SK-N-SH treated with all-trans-retinoic acid at 6 μM for 48 hours (cell line): ENCODE data around the gene CDH6.

Source experiments
- ATAC-seq: fragments of 200-7000 bp; cut with Tn5 transposase; 3 replicates; pipeline ENCODE4 v1.9.1; 2020; ENCODE audit warnings: mild to moderate bottlenecking, moderate library complexity
- ARNTL ChIP-seq: fragments of 450-650 bp; formaldehyde crosslinking; IDR thresholded peaks from 2 replicates; pipeline ENCODE4 v1.5.0; 2020; ENCODE audit warnings: low read depth, mild to moderate bottlenecking, moderate library complexity, borderline replicate concordance
- CREB5 ChIP-seq: fragments of 250-450 bp; sonication (Bioruptor Pico); IDR thresholded peaks from 2 replicates; pipeline ENCODE4 v1.5.1; 2020; ENCODE audit warnings: low read depth, mild to moderate bottlenecking, moderate library complexity
- CSRNP3 ChIP-seq: fragments of 250-450 bp; sonication (Bioruptor Pico); IDR thresholded peaks from 2 replicates; pipeline ENCODE4 v1.5.1; 2021; ENCODE audit warnings: mild to moderate bottlenecking, moderate library complexity
- ESRRG ChIP-seq: fragments of 250-450 bp; sonication (Bioruptor Pico); IDR thresholded peaks from 2 replicates; pipeline ENCODE4 v1.6.1; 2021; ENCODE audit warnings: mild to moderate bottlenecking
- GLIS3 ChIP-seq: fragments of 250-450 bp; sonication (Bioruptor Pico); IDR thresholded peaks from 2 replicates; pipeline ENCODE4 v1.5.0; 2020; ENCODE audit warnings: mild to moderate bottlenecking, moderate library complexity
- ISL1 ChIP-seq: fragments of 250-450 bp; sonication (Bioruptor Pico); IDR thresholded peaks from 2 replicates; pipeline ENCODE4 v2.1.2; 2022; ENCODE audit warnings: mild to moderate bottlenecking, moderate library complexity
- OSR1 ChIP-seq: fragments of 250-450 bp; sonication (Bioruptor Pico); IDR thresholded peaks from 2 replicates; pipeline ENCODE4 v1.8.0; 2022; ENCODE audit warnings: moderate library complexity, mild to moderate bottlenecking, inconsistent platforms
- PATZ1 ChIP-seq: fragments of 250-450 bp; sonication (Bioruptor Pico); IDR thresholded peaks from 2 replicates; pipeline ENCODE4 v1.8.0; 2020; ENCODE audit warnings: mild to moderate bottlenecking, moderate library complexity, borderline replicate concordance
- POU6F1 ChIP-seq: fragments of 250-450 bp; sonication (Bioruptor Pico); IDR thresholded peaks from 2 replicates; pipeline ENCODE4 v1.8.0; 2021; ENCODE audit warnings: low read depth, mild to moderate bottlenecking, moderate library complexity, borderline replicate concordance
- PPARA ChIP-seq: fragments of 250-450 bp; sonication (Bioruptor Pico); IDR thresholded peaks from 2 replicates; pipeline ENCODE4 v1.5.0; 2020; ENCODE audit warnings: mild to moderate bottlenecking, borderline replicate concordance
- RARB ChIP-seq: fragments of 250-450 bp; sonication (Bioruptor Pico); IDR thresholded peaks from 2 replicates; pipeline ENCODE4 v1.8.0; 2021; ENCODE audit warnings: mild to moderate bottlenecking, moderate library complexity
- SNAI2 ChIP-seq: fragments of 250-450 bp; sonication (Bioruptor Pico); IDR thresholded peaks from 2 replicates; pipeline ENCODE4 v1.5.0; 2020; ENCODE audit warnings: mild to moderate bottlenecking, moderate library complexity
- TCF4 ChIP-seq: fragments of 250-450 bp; sonication (Bioruptor Pico); IDR thresholded peaks from 2 replicates; pipeline ENCODE4 v1.8.0; 2021; ENCODE audit warnings: mild to moderate bottlenecking, moderate library complexity, borderline replicate concordance
- TOX ChIP-seq: fragments of 250-450 bp; sonication (Bioruptor Pico); IDR thresholded peaks from 2 replicates; pipeline ENCODE4 v1.8.0; 2021; ENCODE audit warnings: mild to moderate bottlenecking, moderate library complexity, borderline replicate concordance
- ZC3H10 ChIP-seq: fragments of 250-450 bp; sonication (Bioruptor Pico); IDR thresholded peaks from 2 replicates; pipeline ENCODE4 v1.5.1; 2021; ENCODE audit warnings: mild to moderate bottlenecking, moderate library complexity
- ZFP3 ChIP-seq: fragments of 250-450 bp; sonication (Bioruptor Pico); IDR thresholded peaks from 2 replicates; pipeline ENCODE4 v1.5.0; 2020; ENCODE audit warnings: mild to moderate bottlenecking, moderate library complexity
- ZFP30 ChIP-seq: fragments of 450-650 bp; formaldehyde crosslinking; IDR thresholded peaks from 2 replicates; pipeline ENCODE4 v1.5.0; 2022; ENCODE audit warnings: mild to moderate bottlenecking, moderate library complexity
- ZNF565 ChIP-seq: fragments of 450-650 bp; formaldehyde crosslinking; conservative IDR thresholded peaks from 2 replicates; pipeline ENCODE4 v1.5.0; 2020; ENCODE audit warnings: low read depth, mild to moderate bottlenecking, moderate library complexity
- ZNF70 ChIP-seq: fragments of 450-650 bp; formaldehyde crosslinking; IDR thresholded peaks from 2 replicates; pipeline ENCODE4 v1.5.0; 2020; ENCODE audit warnings: mild to moderate bottlenecking, moderate library complexity
- ZNF8 ChIP-seq: fragments of 450-650 bp; formaldehyde crosslinking; IDR thresholded peaks from 2 replicates; pipeline ENCODE4 v1.5.0; 2020; ENCODE audit warnings: mild to moderate bottlenecking, moderate library complexity
- TF ChIP-seq, protein P1 (sequence below): fragments of 250-450 bp; sonication (Bioruptor Pico); IDR thresholded peaks from 2 replicates; pipeline ENCODE4 v1.5.0; 2020; ENCODE audit warnings: mild to moderate bottlenecking, moderate library complexity

The CDH6 gene

DNA sequence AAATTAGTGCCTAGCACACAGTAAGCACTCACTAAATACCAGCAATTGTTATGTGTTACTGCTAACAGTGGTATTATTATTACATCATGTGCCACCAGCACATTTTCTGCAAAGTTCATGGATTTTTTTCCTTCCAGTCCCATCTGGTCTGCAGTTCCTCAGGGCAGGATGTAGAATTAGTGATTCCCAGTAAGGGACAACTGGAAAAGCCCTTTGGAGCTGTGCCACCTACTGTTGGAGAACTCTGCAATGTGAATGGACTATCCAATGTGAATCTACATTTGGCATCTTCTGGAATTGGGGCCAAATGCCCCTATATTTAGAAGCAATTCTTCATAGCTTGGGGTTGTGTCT is 154.0 kb downstream of the CDH6 start:
- TF ChIP-seq POU6F1 (CRISPR knock-in tag) (no peak), TOX (no peak), RARB (no peak), ESRRG (CRISPR knock-in tag) (no peak), ZNF8 (CRISPR knock-in tag) (no peak), ZNF565 (CRISPR knock-in tag) (no peak), TCF4 (CRISPR knock-in tag) (no peak), OSR1 (no peak), ARNTL (CRISPR knock-in tag) (no peak), ISL1 (no peak), ZFP30 (no peak), PPARA (CRISPR knock-in tag) (no peak), ZNF70 (no peak)
- TF ChIP-seq, protein P1, sequence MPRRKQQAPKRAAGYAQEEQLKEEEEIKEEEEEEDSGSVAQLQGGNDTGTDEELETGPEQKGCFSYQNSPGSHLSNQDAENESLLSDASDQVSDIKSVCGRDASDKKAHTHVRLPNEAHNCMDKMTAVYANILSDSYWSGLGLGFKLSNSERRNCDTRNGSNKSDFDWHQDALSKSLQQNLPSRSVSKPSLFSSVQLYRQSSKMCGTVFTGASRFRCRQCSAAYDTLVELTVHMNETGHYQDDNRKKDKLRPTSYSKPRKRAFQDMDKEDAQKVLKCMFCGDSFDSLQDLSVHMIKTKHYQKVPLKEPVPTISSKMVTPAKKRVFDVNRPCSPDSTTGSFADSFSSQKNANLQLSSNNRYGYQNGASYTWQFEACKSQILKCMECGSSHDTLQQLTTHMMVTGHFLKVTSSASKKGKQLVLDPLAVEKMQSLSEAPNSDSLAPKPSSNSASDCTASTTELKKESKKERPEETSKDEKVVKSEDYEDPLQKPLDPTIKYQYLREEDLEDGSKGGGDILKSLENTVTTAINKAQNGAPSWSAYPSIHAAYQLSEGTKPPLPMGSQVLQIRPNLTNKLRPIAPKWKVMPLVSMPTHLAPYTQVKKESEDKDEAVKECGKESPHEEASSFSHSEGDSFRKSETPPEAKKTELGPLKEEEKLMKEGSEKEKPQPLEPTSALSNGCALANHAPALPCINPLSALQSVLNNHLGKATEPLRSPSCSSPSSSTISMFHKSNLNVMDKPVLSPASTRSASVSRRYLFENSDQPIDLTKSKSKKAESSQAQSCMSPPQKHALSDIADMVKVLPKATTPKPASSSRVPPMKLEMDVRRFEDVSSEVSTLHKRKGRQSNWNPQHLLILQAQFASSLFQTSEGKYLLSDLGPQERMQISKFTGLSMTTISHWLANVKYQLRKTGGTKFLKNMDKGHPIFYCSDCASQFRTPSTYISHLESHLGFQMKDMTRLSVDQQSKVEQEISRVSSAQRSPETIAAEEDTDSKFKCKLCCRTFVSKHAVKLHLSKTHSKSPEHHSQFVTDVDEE = no peak
- no peak for ATAC-seq

DNA sequence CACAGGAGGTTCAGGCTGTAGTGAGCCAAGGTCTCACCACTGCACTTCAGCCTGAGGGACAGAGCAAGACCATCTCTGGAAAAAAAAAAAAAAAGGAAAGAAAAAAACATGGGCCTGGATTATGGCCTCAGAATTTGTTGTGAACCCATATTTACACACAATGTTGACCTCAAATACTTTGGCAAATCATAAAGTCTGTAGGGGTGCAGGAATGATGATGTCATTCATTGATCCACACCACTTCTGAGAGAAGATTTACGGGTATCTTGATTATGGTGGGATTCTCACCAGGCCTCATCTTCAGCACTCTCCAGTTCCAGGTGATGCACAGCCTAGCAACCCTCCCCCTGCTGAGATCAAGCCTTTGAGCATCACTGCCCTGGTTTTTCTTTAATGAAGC is 156.9 kb downstream of the CDH6 start:
- no peak for ATAC-seq
- no peak for TF ChIP-seq RARB
- TF ChIP-seq OSR1 = no peak
- TF ChIP-seq GLIS3 (CRISPR knock-in tag) = no peak

- TF ChIP-seq ISL1 (no peak), ZFP3 (no peak), RARB (no peak), ZC3H10 (CRISPR knock-in tag) (no peak), ARNTL (CRISPR knock-in tag) (no peak), CSRNP3 (CRISPR knock-in tag) (no peak), POU6F1 (CRISPR knock-in tag) (no peak), CREB5 (CRISPR knock-in tag) (no peak), OSR1 (no peak)
- TF ChIP-seq, all 23 proteins: peak for 0
- no peak for ATAC-seq
Observed at GRCh38 chr5:31355337-31355736, 161.9 kb downstream of the CDH6 start.

GRCh38 chr5:31357038-31357437 is 163.6 kb downstream of the CDH6 start:
- no peak for ATAC-seq
- TF ChIP-seq RARB = no peak
- TF ChIP-seq GLIS3 (CRISPR knock-in tag) = no peak
- TF ChIP-seq, protein P1 = no peak
- no peak for TF ChIP-seq ZNF565 (CRISPR knock-in tag)
- TF ChIP-seq ZNF70 = no peak
- TF ChIP-seq ARNTL (CRISPR knock-in tag) = no peak
- TF ChIP-seq PPARA (CRISPR knock-in tag) = no peak
- no peak for TF ChIP-seq ZFP30
- TF ChIP-seq TOX = no peak
- no peak for TF ChIP-seq SNAI2
- no peak for TF ChIP-seq PATZ1 (CRISPR knock-in tag)
- TF ChIP-seq POU6F1 (CRISPR knock-in tag) = no peak
